HG03442 (cell line): Measurements from ENCODE around the gene TRIM40.

Experiments
- ATAC-seq: cut with Tn5 transposase; IDR thresholded peaks from one replicate; pipeline ENCODE4 v1.9.1; 2021; ENCODE audit warnings: mild to moderate bottlenecking, moderate library complexity; ENCODE audit not compliant: unreplicated experiment

TRIM40 gene

DNA sequence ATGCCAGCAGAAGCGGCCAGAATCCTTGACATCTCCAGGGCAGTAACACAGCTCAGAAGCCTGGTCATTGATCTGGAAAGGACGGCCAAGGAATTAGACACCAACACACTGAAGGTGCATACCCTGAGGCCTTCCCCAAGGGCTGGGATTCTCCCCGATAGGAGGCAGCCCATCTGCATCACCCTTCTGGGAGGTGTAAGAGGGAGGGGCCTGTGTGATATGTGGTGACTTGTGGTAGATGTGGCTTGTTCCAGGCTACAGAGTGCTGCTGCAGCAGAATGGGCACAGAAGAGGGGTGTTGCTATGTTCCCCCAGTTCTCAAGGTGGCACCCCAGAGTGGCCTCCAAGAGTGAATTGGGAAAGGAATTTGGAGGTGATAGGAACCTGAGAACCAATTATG lies 11.2 kb downstream of the TRIM40 start:
- no peak for ATAC-seq

DNA sequence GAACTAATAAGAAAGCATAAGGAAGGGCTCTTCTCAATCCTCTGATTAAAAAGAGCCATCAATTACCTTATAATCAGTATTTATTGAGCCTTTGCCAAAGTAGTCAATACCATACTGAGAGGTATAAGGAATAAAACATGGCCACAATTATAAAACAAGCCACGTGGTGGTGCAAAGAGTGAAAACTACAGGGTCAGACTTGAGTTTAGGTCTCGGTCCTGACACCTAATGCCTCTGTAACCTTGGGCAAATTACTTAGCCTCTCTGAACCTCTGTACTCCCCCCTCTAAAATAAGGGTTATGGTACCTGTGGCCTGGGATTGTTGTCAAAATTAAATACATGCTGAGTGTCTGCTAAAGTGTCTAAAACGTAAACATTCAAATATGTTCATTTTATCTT lies 13.3 kb downstream of the TRIM40 start:
- no peak for ATAC-seq

DNA sequence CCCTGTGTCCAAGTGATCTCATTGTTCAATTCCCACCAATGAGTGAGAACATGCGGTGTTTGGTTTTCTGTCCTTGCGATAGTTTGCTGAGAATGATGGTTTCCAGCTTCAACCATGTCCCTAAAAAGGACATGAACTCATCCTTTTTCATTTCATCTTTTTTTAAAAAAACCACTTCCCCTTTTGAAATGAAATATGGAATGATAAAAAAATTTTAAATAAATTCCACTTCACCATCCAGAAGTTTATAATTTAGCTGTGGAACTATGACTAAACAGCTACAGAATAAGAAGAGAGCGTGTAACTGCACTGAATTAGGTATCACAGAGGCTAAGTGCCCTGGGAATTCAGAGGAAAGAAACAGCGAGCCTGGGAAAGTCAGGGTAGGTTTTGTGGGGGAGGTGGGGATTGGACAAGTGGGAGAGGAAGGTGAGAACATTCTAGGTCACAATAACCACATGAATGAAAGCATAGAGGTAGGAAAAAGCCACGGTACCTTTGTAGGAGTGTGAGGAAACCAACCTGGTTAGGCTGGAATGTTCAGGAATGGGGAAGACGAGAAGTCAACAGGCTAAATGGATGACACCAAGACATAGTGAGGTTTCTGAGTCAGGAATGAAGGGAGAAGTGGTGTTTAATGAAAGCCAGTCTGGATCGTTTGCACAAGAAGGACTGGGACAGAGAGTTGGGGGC lies 14.1 kb downstream of the TRIM40 start:
- no peak for ATAC-seq

- ATAC-seq: no peak
These were observed 14.9 kb downstream of the TRIM40 start for GRCh38 chr6:30150671-30151395.

DNA sequence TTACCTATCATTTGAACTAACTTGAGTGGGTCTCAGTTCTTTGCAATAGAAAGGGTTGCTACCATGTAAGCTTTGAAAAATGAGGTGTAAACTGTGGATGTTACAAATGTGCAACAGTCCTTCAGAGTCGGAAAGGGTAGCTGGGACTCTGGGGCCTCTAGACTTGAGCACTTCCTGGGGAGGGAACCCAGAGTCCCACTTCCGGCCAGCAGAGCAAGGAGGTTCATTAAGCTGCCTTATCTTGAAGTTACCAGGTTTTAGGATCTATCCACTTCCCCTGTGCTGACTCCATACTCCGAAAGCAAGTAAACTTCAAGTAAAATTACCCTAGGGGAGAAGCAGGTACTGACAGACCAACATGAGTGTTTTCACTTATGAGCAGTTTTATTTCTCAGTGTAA lies 15.6 kb downstream of the TRIM40 start:
- no peak for ATAC-seq

- ATAC-seq: no peak
These were observed 16.2 kb downstream of the TRIM40 start for GRCh38 chr6:30152016-30152673.

- ATAC-seq: no peak
These were observed 17.1 kb downstream of the TRIM40 start for GRCh38 chr6:30152910-30153610.

- ATAC-seq: no peak
These were observed 18.1 kb downstream of the TRIM40 start for GRCh38 chr6:30154061-30154460.

DNA sequence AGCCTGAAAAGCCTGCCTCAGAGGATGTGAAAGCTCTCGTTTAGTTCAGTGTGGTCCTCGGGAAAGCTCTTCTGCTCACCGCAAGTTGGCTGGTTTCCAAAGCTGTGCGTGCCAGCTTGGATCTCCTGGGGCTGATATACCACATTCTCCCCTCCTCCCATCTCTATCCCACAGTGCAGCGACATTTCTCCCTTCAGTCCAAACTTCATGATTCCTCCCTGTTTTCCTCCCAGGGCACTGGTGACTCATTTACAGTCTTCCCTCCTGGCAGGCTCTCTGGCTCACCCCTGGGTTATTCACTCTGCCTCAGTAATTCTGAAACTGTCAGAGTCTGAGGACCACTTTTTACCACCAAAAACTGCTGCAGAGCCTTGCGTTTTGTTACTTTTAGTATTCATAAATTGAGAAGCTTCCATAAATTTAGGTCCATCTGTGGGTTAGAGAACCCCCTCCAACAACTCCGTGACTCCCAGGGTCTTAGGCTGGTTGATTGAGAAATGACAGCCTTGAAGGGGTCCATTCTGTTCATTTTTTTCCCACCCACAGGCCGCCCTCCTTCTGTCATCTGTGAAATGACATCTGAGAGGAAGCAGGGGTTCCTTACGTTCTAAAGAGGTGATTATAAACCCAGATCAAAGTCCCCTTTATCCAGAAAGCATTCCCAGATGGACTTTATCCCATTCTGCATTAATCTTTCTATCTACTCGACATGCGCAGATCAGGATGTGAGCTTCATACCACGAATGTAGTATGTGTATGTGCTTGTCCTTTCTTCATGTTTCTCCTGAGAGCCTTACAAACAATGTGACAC lies 19.0 kb downstream of the TRIM40 start:
- no peak for ATAC-seq

- no peak for ATAC-seq
These were observed 19.8 kb downstream of the TRIM40 start for GRCh38 chr6:30155520-30156261.

DNA sequence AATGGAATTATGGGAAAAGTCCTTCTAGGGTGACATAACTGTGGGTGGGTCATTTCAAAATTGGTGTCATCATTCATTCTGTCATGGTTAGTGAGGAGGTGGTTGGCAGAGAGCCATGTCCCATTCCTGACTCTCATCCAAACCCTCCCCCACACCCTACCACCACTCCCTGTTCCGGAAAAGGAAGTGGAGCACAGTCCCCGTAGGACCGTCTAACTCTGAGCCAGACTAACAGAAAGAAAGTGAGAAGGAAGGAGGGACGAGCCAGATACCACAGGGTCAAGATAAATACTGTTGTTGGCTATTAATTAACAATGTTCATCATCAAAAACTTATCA lies 20.3 kb downstream of the TRIM40 start:
- ATAC-seq: no peak

DNA sequence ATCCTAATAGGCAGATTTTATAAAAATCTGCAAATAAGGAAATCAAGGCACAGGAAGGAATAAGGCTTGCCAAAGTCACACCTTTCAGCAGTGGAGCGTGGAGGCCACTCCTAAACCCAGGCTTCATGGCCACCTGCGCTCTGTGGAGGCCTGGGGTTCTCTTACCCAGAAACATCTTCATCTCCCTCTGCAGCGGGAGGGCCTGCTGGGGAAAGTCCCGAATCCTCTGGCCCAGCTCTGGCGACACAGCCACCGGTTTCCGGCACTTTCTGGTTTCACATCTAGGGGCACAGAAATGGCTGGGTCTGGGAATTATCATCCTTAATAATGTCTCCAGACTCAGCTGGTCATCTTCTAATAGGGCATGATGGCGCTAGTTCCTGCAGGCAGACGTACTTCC lies 20.8 kb downstream of the TRIM40 start:
- no peak for ATAC-seq

- no peak for ATAC-seq
These were observed 21.6 kb downstream of the TRIM40 start for GRCh38 chr6:30157581-30157980.

- ATAC-seq: no peak
These were observed 22.1 kb downstream of the TRIM40 start for GRCh38 chr6:30157999-30158398.

- no peak for ATAC-seq
These were observed 22.6 kb downstream of the TRIM40 start for GRCh38 chr6:30158475-30159040.

DNA sequence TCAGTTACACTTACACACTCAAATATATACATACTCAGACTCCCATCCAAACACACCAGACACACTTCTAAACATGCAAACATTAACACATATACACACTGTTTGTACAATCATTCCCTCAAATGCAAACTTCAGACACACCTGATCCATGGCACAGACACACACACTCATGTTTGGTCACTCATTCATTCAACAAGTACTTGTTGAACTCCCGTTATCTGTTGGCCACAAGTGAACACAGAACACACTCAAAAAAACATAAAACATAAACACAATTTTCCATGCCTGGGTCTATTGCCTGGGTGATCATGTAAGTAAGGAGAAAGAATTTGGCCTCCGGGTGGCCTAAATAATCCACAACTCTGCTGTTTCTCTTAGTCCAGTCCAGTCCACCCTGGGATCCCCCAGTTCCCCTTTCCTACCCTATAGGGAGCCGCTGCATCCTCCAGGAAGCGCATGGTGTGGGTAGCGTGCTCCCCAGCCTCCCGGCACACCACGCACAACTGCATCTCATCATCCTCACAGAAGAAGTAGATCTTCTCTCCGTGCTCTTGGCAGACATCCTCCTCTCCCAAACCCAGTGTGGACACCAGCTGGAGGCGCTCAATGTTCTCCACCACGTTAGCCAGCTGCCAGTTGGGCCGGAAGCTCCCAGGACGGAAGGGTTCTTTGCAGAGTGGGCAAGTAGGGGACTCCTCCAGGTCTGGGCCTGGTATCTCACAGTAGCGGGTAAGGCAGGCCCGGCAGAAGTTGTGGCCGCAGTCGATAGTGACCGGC lies 24.3 kb downstream of the TRIM40 start:
- no peak for ATAC-seq

DNA sequence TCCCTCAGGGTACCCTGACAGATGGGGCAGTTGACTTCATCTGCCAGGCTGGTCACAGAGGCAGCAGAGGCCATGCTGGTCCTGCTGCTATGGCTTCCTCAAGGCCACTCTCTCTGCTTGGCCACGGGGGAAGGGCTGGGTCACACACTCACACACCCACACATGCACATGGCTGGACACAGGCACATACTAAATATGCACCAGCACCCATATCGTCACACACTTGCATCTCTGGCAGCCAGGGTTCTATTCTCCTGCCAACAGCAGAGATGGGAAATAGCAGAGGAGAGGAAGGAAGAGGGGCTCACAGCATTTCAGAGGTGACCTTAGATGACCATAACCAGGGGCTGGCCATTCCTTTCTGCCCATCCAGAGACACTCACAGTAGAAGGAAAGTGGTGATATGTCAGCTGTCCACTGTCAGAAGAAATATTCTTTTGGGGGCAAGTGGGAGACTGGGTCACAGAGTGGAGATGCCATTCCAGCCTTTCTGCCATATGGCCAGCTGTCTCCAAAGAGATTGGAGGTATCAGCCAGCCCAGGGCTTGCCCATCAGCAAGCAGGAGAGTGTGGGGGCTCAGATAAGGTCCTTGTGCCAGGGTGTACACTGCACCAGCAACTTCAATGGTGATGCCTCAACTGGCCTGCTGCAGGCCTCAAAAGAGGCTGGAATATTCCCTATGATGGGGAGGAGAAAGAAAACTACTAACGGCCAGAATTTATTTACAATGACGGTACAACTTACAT lies 25.0 kb downstream of the TRIM40 start, which contains the start of gene TRIM10:
Gene TRIM10, minus strand, starts transcription at position 427 of the 747 bp plus-strand sequence. Its CDS starts 353 bp downstream, at position 74.
- ATAC-seq: no peak
